Activated CD8-positive, alpha-beta T cell treated with anti-CD3 and anti-CD28 coated beads for 36 hours (primary cell): ENCODE data around the gene OR2J2. TPM values are rescaled to one million over a fixed set of nuclear protein-coding genes. Genes with fewer than 3 reads are reported as not detected.
"Not testable (repeated sequence)": the region's sequence is repeated elsewhere in the genome, so short reads cannot be mapped to it uniquely, and the experiment has no call there.

Experiments
- ATAC-seq: fragments of 200-7000 bp; cut with Tn5 transposase; one replicate; pipeline ENCODE4 v1.10.0; 2021; ENCODE audit warnings: mild to moderate bottlenecking, moderate library complexity
- CTCF ChIA-PET: fragments of 350-600 bp; sonication (Branson Sonifier 250); formaldehyde crosslinking; loops from one replicate; lab custom pipeline; 2021; ENCODE audit warnings: antibody characterized with exemption; lab: Charles Lee
- POLR2A ChIA-PET: fragments of 350-600 bp; sonication (Branson Sonifier 250); formaldehyde crosslinking; loops from one replicate; lab custom pipeline; 2021; ENCODE audit warnings: antibody characterized with exemption; lab: Charles Lee
- DNase-seq: peaks from one replicate; pipeline ENCODE4 v3.0.0-alpha.2; 2020
- H3K27ac Mint-ChIP-seq: one replicate; pipeline ENCODE4 v1.8.0; 2021; ENCODE audit warnings: mild to moderate bottlenecking, mixed read lengths
- H3K27me3 Mint-ChIP-seq: one replicate; pipeline ENCODE4 v1.8.0; 2021; ENCODE audit warnings: mixed read lengths
- H3K36me3 Mint-ChIP-seq: one replicate; pipeline ENCODE4 v1.8.0; 2021; ENCODE audit warnings: low read depth, mixed read lengths
- H3K4me1 Mint-ChIP-seq: one replicate; pipeline ENCODE4 v1.8.0; 2021; ENCODE audit warnings: low read depth, mixed read lengths
- H3K4me3 Mint-ChIP-seq: one replicate; pipeline ENCODE4 v1.8.0; 2021; ENCODE audit warnings: mild to moderate bottlenecking, moderate library complexity, mixed read lengths
- H3K9me3 Mint-ChIP-seq: one replicate; pipeline ENCODE4 v1.8.0; 2021; ENCODE audit warnings: mixed read lengths
- CTCF ChIP-seq: fragments of 200-600 bp; IDR thresholded peaks from one replicate; pipeline ENCODE4 v1.8.0; 2022; ENCODE audit warnings: antibody characterized with exemption, mild to moderate bottlenecking
- intact Hi-C: fragments of 100-400 bp; cut with micrococcal nuclease; formaldehyde crosslinking; loops from one replicate; pipeline ENCODE4 v1.10.0; 2022
- total RNA-seq, 2 experiments: library from RNA; stranded (reverse); gene quantifications; one replicate each; pipeline ENCODE4 v1.2.3, GENCODE V29; 2021

Gene OR2J2
- total RNA-seq, 2 experiments from 2014 or later: not detected

GRCh38 chr6:29165571-29165970 is 5.1 kb upstream of the OR2J2 start:
- H3K9me3 Mint-ChIP-seq, POLR2A ChIA-PET, DNase-seq, CTCF ChIA-PET, ATAC-seq, H3K4me1 Mint-ChIP-seq, H3K36me3 Mint-ChIP-seq, H3K4me3 Mint-ChIP-seq, intact Hi-C loops, H3K27ac Mint-ChIP-seq: not testable (repeated sequence)
- H3K27me3 Mint-ChIP-seq: peaks cover 14% of the 10 kb centered on the region

GRCh38 chr6:29171736-29172135 is 1.0 kb downstream of the OR2J2 start:
- no peak overlapping the region for H3K27ac Mint-ChIP-seq
- H3K36me3 Mint-ChIP-seq: no peaks in the 10 kb centered on the region
- no peaks in the 10 kb centered on the region for H3K4me1 Mint-ChIP-seq
- no peak overlapping the region for H3K4me3 Mint-ChIP-seq
- intact Hi-C loops: no loop called here
- DNase-seq (no peak), ATAC-seq (no peak)
- POLR2A ChIA-PET: no interaction called here
- no peaks in the 10 kb centered on the region for H3K9me3 Mint-ChIP-seq
- no peak for TF ChIP-seq CTCF
- CTCF ChIA-PET: no interaction called here
- H3K27me3 Mint-ChIP-seq: peaks cover 12% of the 10 kb centered on the region

- Mint-ChIP-seq H3K27ac (no peak overlapping the region), H3K36me3 (no peaks in the 10 kb centered on the region), H3K4me1 (no peaks in the 10 kb centered on the region), H3K27me3 (peaks cover 28% of the 10 kb centered on the region), H3K9me3 (peaks cover 1% of the 10 kb centered on the region), H3K4me3 (no peak overlapping the region)
- ChIA-PET CTCF (no interaction called here), POLR2A (no interaction called here)
- intact Hi-C loops: no loop called here
- ATAC-seq: no peak
- TF ChIP-seq CTCF: no peak
- no peak for DNase-seq
Measured at GRCh38 chr6:29183594-29183993, 12.9 kb downstream of the OR2J2 start.

GRCh38 chr6:29188659-29189058 is 18.0 kb downstream of the OR2J2 start:
- DNase-seq, H3K27ac Mint-ChIP-seq, H3K36me3 Mint-ChIP-seq, H3K4me1 Mint-ChIP-seq, ATAC-seq, intact Hi-C loops, CTCF ChIA-PET, POLR2A ChIA-PET, H3K4me3 Mint-ChIP-seq: not testable (repeated sequence)
- peaks cover 42% of the 10 kb centered on the region for H3K27me3 Mint-ChIP-seq
- peaks cover 16% of the 10 kb centered on the region for H3K9me3 Mint-ChIP-seq

- no peak for ATAC-seq
- intact Hi-C loops: no loop called here
- H3K36me3 Mint-ChIP-seq: no peaks in the 10 kb centered on the region
- H3K4me3 Mint-ChIP-seq: no peak overlapping the region
- no peak overlapping the region for H3K27ac Mint-ChIP-seq
- POLR2A ChIA-PET: no interaction called here
- peaks cover 3% of the 10 kb centered on the region for H3K27me3 Mint-ChIP-seq
- no peaks in the 10 kb centered on the region for H3K4me1 Mint-ChIP-seq
- no peaks in the 10 kb centered on the region for H3K9me3 Mint-ChIP-seq
- DNase-seq: no peak
- CTCF ChIA-PET: no interaction called here
- TF ChIP-seq CTCF: no peak
Measured at GRCh38 chr6:29200767-29201662, 30.3 kb downstream of the OR2J2 start.

GRCh38 chr6:29201966-29202365 is 31.3 kb downstream of the OR2J2 start:
- ChIA-PET POLR2A (no interaction called here), CTCF (interaction anchor here (0.6 kb wide), 1 partner anchor 18 kb away, joined by 3 read pairs; no protein-coding TSS in a partner anchor)
- H3K27me3 Mint-ChIP-seq: peaks cover 1% of the 10 kb centered on the region

More at GRCh38 chr6:29201966-29202365, 31.3 kb downstream of the OR2J2 start:
- H3K9me3 Mint-ChIP-seq: no peaks in the 10 kb centered on the region
- no peak for TF ChIP-seq CTCF
- ATAC-seq: no peak
- no peak overlapping the region for H3K27ac Mint-ChIP-seq
- H3K36me3 Mint-ChIP-seq: no peaks in the 10 kb centered on the region
- H3K4me3 Mint-ChIP-seq: no peak overlapping the region
- no peak for DNase-seq
- intact Hi-C loops: no loop called here
- H3K4me1 Mint-ChIP-seq: no peaks in the 10 kb centered on the region
